Astrocyte (in vitro differentiated cells and primary cell): Measurements from ENCODE around the gene ZNF775.

Source experiments
- EZH2 ChIP-seq: IDR thresholded peaks from 2 replicates; pipeline ENCODE4 v1.6.1; 2012; ENCODE audit warnings: mild to moderate bottlenecking, low read length, inconsistent platforms; ENCODE audit not compliant: insufficient read depth
- TF ChIP-seq, protein P1 (sequence below): IDR thresholded peaks from 2 replicates; pipeline ENCODE4 v1.5.1; 2011; ENCODE audit warnings: low read depth, mild to moderate bottlenecking, inconsistent platforms, low read length, moderate library complexity; ENCODE audit not compliant: insufficient read depth

DNA sequence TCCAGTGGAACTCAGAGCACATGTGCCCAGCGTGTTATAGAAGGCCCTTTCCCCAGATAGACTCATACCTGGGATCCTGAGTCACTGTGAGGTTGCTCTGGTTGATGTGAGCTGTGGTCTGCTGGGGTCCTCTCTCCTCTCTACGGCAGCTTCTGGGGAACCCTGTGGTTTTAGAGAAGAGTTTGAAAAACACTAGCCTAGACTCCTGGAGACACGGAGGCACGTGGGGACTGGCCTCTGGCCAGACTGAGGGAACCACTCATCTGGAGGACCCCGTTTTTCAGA, 10.3 kb downstream of the ZNF775 start:
- TF ChIP-seq, protein P1, sequence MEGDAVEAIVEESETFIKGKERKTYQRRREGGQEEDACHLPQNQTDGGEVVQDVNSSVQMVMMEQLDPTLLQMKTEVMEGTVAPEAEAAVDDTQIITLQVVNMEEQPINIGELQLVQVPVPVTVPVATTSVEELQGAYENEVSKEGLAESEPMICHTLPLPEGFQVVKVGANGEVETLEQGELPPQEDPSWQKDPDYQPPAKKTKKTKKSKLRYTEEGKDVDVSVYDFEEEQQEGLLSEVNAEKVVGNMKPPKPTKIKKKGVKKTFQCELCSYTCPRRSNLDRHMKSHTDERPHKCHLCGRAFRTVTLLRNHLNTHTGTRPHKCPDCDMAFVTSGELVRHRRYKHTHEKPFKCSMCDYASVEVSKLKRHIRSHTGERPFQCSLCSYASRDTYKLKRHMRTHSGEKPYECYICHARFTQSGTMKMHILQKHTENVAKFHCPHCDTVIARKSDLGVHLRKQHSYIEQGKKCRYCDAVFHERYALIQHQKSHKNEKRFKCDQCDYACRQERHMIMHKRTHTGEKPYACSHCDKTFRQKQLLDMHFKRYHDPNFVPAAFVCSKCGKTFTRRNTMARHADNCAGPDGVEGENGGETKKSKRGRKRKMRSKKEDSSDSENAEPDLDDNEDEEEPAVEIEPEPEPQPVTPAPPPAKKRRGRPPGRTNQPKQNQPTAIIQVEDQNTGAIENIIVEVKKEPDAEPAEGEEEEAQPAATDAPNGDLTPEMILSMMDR, result no peak
- TF ChIP-seq EZH2, result no peak
